HG02973 (cell line): Measurements from ENCODE around the gene PINK1.
"Not testable (repeated sequence)": the region's sequence is repeated elsewhere in the genome, so short reads cannot be mapped to it uniquely, and the experiment has no call there.

Experiments used
- ATAC-seq: cut with Tn5 transposase; IDR thresholded peaks from one replicate; pipeline ENCODE4 v1.9.1; 2021; ENCODE audit warnings: moderate library complexity; ENCODE audit not compliant: unreplicated experiment

The PINK1 gene

DNA sequence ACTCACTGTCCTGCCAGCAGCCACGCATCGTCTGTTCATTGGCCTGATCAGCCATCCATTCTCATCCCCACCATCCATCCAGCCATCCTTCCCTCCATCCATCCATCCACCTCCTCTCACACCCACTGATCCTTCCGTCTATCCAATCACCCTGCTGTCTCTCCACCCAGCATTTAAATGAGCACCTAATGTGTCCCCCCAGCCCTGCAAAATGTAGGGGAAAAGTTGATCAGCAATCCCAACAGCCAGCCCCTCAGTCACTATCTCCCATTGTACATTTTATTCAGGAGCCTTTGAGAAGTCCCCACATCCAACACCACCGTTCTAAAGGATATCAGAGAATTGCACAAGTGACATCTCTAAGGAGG, 39.0 kb downstream of the PINK1 start:
- no peak for ATAC-seq

- not testable (repeated sequence) for ATAC-seq
Observed at GRCh38 chr1:20673626-20674025, 40.4 kb downstream of the PINK1 start.

- no peak for ATAC-seq
Observed at GRCh38 chr1:20678599-20678998, 45.3 kb downstream of the PINK1 start.

GRCh38 chr1:20680269-20680668, 47.0 kb downstream of the PINK1 start:
- no peak for ATAC-seq

DNA sequence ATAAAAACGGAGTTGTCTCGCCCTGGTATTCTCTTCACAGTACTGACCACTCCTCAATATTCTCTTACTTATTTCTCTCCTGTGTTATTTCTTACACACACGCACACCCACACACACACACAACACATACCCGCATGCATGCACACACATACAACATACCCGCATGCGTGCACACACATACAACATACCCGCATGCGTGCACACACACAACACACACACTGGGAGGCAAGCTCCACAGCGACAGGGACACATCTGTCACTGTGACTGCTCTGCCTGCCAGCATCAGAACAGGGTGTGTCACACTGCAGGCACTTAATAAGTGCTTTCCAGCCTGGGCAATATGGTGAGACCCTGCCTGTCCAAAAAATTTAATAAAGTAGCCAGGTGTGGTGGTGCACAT, 48.7 kb downstream of the PINK1 start:
- ATAC-seq = no peak

DNA sequence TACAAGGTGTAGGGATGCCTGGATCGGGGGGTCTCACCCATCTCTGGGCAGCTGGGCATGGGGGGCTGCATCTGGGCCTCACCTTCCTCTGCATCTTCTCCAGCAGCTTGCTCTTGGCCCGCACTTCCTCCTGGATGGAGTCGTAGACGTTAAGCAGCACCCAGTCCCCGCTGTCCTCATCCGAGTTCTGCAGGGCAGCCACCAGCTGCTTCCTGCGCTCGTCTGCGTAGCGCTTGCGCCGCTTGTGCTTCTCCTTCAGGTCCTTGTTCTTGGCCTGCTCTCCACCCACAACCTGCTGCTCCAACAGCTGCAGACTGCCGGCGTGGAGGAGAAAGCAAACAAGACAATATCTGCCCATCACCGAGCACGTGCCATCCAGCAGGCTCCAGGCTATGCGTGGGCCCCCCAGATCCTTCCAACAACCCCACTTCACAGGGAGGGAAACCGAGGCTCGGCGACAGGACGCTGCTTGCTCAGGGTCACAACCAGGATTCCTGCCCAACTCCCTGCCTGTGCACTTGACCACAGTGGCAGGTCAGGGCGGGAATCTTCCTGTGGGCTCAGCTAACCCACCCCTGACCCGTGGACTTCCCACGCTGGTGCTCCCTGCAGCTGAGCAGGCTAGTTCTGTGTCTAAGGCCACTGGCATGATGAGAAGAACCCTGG, 49.4 kb downstream of the PINK1 start:
- no peak for ATAC-seq

DNA sequence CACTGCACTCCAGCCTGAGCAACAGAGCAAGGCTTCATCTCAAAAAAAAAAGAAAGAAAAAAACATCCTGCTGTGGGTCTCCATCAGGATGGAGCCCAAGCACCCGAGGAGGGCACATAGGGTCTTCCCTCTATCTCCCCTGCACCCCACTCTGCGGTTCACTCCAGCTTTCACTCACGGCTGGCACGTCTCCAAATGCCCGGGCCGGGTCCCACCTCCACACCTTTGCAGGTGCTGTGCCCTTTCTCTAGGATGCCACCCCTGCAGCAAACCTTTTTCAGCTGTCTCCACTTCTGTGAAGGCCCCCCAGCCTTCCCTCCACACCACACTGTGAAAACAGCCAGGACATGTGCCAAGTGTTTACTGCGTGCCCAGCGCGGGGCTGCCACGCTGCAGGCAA, 50.4 kb downstream of the PINK1 start:
- no peak for ATAC-seq

- ATAC-seq = no peak
Observed at GRCh38 chr1:20684050-20684620, 50.9 kb downstream of the PINK1 start.

DNA sequence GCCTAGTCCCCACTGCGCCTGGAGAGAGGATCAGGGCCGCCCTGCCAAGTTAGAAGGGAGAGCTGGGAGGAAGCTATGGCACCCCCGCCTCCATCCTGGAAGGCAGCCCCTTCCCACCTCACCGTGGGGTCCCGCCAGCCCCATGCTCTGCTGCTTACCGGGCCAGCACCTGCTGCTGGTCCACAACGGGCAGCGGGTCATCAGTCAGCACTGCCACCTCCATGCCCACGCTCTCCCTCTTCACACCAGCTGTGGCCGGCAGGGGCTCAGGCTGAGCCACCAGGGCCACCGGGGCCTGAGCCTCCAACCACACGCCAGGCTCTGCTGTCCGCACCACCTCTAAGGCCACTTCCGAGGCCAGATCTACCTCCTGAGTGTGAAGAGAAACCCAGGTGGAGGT, 51.4 kb downstream of the PINK1 start:
- no peak for ATAC-seq

DNA sequence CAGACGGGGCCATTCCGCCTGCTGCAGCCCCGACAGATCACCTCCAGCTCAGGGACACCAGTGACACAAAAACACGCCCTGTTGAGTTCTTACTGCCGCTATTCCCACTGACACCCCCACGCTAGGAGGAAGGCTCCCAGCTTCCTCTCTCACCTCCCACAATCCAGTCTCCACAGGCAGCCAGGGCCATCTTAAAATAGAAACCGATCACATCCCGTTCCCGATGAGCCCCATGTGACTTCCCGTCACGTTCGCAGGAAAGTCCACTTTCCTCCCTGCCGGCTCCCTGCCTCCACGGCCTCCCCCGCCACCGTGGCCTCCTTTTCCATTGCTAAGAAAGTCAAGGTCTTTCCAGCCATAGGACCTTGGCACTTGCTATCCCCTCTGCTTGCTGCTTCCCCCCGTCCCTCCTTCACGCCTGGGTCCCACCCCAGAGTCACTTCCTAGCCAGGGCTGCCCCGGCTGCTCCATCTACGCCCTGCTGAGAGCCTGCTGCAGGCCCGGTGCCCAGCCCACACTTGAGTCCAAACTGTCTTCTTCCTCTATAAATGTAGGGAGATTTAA, 51.9 kb downstream of the PINK1 start:
- no peak for ATAC-seq

DNA sequence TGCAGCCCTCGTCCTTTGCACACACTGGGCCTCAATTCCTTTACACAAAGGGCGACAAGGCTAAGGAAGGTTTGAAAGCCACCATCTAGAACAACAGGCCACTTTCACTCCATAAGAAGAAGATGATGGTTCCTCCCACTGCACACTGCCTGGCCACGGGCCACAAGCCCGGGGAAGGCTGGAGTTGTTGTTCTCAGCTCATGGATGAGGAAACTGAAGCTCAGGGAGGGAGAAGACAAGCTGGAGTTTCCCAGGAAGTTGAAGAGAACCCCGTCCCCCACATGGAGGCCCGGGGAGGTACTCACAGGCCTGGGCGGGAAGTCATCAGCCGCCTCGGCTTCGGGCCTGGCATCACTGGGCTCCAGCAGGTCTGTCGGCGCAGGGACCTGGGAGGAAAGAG, 52.5 kb downstream of the PINK1 start:
- ATAC-seq = no peak

DNA sequence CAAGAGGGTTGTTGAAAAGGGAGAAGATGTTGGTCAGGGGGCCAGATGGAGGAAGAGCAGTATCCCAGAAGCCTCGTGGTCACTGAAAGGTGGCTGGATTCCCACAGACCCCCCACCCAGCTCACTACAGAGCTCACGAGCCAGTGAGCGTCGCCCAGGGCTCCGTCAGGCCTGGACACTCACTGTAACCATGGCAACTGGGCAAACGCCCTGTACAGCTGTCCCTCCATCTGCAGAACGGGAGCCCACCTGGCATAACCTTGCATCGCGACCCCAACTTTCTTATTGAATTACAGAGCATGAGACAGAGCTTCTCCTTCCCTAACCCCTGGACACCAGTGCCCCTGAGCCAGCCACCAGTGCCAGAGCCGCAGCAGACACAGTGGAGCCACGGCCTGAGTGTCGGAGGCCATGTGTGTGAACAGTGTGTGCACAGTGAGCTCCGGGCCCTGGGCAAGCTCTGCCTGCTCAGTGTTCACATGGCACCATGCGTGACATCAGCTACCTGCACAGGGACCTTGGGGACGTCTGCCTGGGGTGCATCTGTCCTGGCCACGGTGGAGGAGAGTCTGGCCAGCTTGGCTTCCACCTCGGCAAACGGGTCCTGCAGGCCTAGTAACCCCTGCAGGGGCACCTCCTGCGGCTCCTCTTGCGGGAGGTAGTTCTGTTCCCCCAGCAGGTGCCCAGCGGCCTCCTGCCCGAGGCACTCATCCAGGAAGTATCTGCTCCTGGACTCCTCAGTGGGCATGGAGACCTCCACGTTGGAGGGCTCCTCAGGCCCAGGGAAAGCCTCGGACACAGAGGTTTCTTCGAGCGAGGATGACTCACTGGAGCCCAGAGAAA, 53.8 kb downstream of the PINK1 start:
- no peak for ATAC-seq

GRCh38 chr1:20689645-20690056, 56.4 kb downstream of the PINK1 start:
- no peak for ATAC-seq

DNA sequence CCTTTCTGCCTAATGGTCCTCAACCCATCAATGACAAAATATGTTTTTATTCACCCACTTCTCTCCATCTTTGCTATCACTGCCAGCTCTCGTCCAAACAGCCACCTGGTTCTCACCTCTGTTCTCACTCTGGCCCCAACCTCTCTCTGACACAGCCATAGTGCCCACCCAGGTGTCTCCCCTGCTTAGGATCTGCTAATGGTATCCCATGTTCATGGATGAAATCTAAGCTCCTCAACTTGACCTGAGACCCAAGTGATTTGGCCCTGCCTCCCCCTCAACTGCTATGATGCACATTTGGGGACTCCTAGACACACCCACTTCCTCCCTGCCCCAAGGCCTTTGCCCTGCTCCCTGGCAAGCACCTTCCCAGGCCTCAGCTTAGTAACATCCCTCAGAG, 58.6 kb downstream of the PINK1 start:
- no peak for ATAC-seq

- ATAC-seq = no peak
Observed at GRCh38 chr1:20693623-20694022, 60.4 kb downstream of the PINK1 start.

DNA sequence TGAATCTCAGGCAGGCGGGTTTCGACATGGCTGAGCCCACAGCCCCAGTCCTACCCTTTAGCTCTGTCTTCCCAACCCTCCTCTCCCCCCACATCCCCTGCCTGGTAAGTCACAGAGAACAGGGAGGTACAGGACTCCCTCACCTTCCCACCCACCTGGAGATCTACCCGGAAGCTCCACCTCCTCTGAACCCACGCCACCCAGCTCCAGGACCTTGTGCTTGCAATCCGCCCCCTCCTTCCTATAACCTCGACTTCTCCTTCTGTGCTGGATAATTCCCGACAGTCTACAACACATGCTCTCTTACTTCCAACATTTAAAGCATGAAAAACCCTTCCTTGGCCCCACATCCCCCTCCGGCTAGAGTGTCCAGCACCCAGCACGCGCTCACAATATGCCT, 62.3 kb downstream of the PINK1 start:
- no peak for ATAC-seq

GRCh38 chr1:20696397-20697333, 63.4 kb downstream of the PINK1 start:
- ATAC-seq = peak; percentile 64

- no peak for ATAC-seq
Observed at GRCh38 chr1:20697563-20697962, 64.3 kb downstream of the PINK1 start.

- no peak for ATAC-seq
Observed at GRCh38 chr1:20698195-20698910, 65.1 kb downstream of the PINK1 start.

- no peak for ATAC-seq
Observed at GRCh38 chr1:20699558-20699957, 66.3 kb downstream of the PINK1 start.
